Heart left ventricle (tissue), 13 donors: ENCODE data around the gene BTD.

Experiments used
- POLR2A ChIP-seq, 2 donors: fragments of 450-650 bp; IDR thresholded peaks; one replicate each; pipeline ENCODE4 v1.6.1; 2017; ENCODE audit warnings: antibody characterized with exemption in 2 of 2, mild to moderate bottlenecking in 2 of 2, moderate library complexity in 2 of 2
- TF ChIP-seq, protein P1 (sequence below), 12 donors: fragments of 200-600 bp; sonication (generic) in 4 of 12; IDR thresholded peaks; one replicate each; pipeline versions ENCODE4 v1.5.0 to v1.8.0; 2018 to 2022; ENCODE audit warnings: antibody characterized with exemption in 12 of 12, mild to moderate bottlenecking in 5 of 12
- donor health status: ischemic (EF 13 %, LVEDD 7.1; RV severe dilation, severe dysfunction).
- donor health status: DM: no; HTN: yes; CAD: no.
- donor health status: DM: no; HTN: no; CAD: no.
- donor health status: ischemic (EF 25% LVEDD 6.9; RV normal size, moderate dysfunction).
- donor health status: ischemic (EF 25% LVEDD 5.7; RV mildly dilated, moderate dysfunction).
- donor health status: ischemic (EF 35%, LVEDD 5.7; RV mildly dilated, moderate dysfunction).
- donor health status: nonischemic (EF 11% LVEDD 7.7; RV severe dilation, severe dysfunction).
- donor health status: DM: yes; HTN: yes; CAD: no.
- donor health status: PGD.
- donor health status: ischemic (EF 29% LVEDD 5.4; RV normal size, mild dysfunction).
- donor health status: nonischemic (EF 23%, LVEDD 6.1; RV moderate dilation, normal function).

GRCh38 chr3:15610082-15610759 lies 8.7 kb downstream of the BTD start:
- TF ChIP-seq, protein P1, sequence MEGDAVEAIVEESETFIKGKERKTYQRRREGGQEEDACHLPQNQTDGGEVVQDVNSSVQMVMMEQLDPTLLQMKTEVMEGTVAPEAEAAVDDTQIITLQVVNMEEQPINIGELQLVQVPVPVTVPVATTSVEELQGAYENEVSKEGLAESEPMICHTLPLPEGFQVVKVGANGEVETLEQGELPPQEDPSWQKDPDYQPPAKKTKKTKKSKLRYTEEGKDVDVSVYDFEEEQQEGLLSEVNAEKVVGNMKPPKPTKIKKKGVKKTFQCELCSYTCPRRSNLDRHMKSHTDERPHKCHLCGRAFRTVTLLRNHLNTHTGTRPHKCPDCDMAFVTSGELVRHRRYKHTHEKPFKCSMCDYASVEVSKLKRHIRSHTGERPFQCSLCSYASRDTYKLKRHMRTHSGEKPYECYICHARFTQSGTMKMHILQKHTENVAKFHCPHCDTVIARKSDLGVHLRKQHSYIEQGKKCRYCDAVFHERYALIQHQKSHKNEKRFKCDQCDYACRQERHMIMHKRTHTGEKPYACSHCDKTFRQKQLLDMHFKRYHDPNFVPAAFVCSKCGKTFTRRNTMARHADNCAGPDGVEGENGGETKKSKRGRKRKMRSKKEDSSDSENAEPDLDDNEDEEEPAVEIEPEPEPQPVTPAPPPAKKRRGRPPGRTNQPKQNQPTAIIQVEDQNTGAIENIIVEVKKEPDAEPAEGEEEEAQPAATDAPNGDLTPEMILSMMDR (IDR thresholded peaks at IDR 0.05), result no peak
- TF ChIP-seq POLR2A (IDR thresholded peaks at IDR 0.05), result no peak
